ENCODE data around the gene RASA3. TPM values are rescaled to one million over a fixed set of nuclear protein-coding genes. Genes with fewer than 3 reads are reported as not detected.

The RASA3 gene
- total RNA-seq, 1 experiment from 2014 or later = 18.6 TPM

GRCh38 chr13:114027046-114027715, 105.2 kb downstream of the RASA3 start:
- no peak for DNase-seq (ENCODE audit: low read depth, low spot score)
- no peaks in the 10 kb centered on the region for H3K9me2 ChIP-seq (ENCODE audit: insufficient read depth)
- H3K27ac ChIP-seq (ENCODE audit: low read depth, low read length) = no peak overlapping the region
- no peak for ATAC-seq
- H3K9me3 ChIP-seq (ENCODE audit: control insufficient read depth in 1 of 2, insufficient read depth in 1 of 2, low read depth in 1 of 2, low read length in 2 of 2) = no peaks in the 10 kb centered on the region; a peak in 1 of 4 replicates
- no peaks in the 10 kb centered on the region for H3K36me3 ChIP-seq (ENCODE audit: control insufficient read depth in 1 of 2, insufficient read depth in 2 of 2, low read length in 2 of 2)
- peaks cover 2% of the 10 kb centered on the region; the same call in 1 of the 2 replicates for H3K79me2 ChIP-seq (ENCODE audit: insufficient read depth, low read length)
- BruUV-seq (replicated peaks) = TSS peak; percentile 39
- H3K9ac ChIP-seq (ENCODE audit: low read length) = no peak overlapping the region
- H3K4me2 ChIP-seq (ENCODE audit: low read length) = no peak overlapping the region
- H3K27me3 ChIP-seq (ENCODE audit: insufficient read depth, low read length) = no peaks in the 10 kb centered on the region
- TF ChIP-seq EGR1 (IDR thresholded peaks at IDR 0.05; ENCODE audit: low read depth) (no peak), REST (IDR thresholded peaks at IDR 0.05; ENCODE audit: low read depth) (no peak), SRF (IDR thresholded peaks at IDR 0.05; ENCODE audit: low read depth) (no peak), POLR2A (IDR thresholded peaks at IDR 0.05; ENCODE audit: borderline replicate concordance, extremely low read depth, insufficient read depth, insufficient read length) (no peak), TCF7L2 (IDR thresholded peaks at IDR 0.05; ENCODE audit: borderline replicate concordance, extremely low read depth, insufficient read depth, insufficient read length) (no peak), SIN3A (IDR thresholded peaks at IDR 0.05; ENCODE audit: low read depth) (no peak), ELF1 (IDR thresholded peaks at IDR 0.05; ENCODE audit: borderline replicate concordance, low read depth) (no peak), YY1 (IDR thresholded peaks at IDR 0.05; ENCODE audit: extremely low read depth, insufficient replicate concordance, low read depth, low read length) (no peak), RAD21 (IDR thresholded peaks at IDR 0.05; ENCODE audit: low read depth) (no peak), SP1 (IDR thresholded peaks at IDR 0.05; ENCODE audit: low read depth) (no peak), FOSL1 (IDR thresholded peaks at IDR 0.05; ENCODE audit: low read depth) (no peak), ZFX (IDR thresholded peaks at IDR 0.05) (no peak), ZNF274 (IDR thresholded peaks at IDR 0.05; ENCODE audit: low read depth, low read length) (no peak), JUND (IDR thresholded peaks at IDR 0.05) (no peak)
- TF ChIP-seq, protein P1, sequence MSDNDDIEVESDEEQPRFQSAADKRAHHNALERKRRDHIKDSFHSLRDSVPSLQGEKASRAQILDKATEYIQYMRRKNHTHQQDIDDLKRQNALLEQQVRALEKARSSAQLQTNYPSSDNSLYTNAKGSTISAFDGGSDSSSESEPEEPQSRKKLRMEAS (IDR thresholded peaks at IDR 0.05) = no peak
- TF ChIP-seq, protein P2, sequence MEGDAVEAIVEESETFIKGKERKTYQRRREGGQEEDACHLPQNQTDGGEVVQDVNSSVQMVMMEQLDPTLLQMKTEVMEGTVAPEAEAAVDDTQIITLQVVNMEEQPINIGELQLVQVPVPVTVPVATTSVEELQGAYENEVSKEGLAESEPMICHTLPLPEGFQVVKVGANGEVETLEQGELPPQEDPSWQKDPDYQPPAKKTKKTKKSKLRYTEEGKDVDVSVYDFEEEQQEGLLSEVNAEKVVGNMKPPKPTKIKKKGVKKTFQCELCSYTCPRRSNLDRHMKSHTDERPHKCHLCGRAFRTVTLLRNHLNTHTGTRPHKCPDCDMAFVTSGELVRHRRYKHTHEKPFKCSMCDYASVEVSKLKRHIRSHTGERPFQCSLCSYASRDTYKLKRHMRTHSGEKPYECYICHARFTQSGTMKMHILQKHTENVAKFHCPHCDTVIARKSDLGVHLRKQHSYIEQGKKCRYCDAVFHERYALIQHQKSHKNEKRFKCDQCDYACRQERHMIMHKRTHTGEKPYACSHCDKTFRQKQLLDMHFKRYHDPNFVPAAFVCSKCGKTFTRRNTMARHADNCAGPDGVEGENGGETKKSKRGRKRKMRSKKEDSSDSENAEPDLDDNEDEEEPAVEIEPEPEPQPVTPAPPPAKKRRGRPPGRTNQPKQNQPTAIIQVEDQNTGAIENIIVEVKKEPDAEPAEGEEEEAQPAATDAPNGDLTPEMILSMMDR (IDR thresholded peaks at IDR 0.05 in 2 of 3, conservative IDR thresholded peaks at IDR 0.05 in 1 of 3; ENCODE audit: borderline replicate concordance in 1 of 3, insufficient read depth in 1 of 3, low read depth in 2 of 3, low read length in 2 of 3) = no peak
- TF ChIP-seq, protein P3, sequence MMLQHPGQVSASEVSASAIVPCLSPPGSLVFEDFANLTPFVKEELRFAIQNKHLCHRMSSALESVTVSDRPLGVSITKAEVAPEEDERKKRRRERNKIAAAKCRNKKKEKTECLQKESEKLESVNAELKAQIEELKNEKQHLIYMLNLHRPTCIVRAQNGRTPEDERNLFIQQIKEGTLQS (IDR thresholded peaks at IDR 0.05) = no peak
- TF ChIP-seq, protein P4, sequence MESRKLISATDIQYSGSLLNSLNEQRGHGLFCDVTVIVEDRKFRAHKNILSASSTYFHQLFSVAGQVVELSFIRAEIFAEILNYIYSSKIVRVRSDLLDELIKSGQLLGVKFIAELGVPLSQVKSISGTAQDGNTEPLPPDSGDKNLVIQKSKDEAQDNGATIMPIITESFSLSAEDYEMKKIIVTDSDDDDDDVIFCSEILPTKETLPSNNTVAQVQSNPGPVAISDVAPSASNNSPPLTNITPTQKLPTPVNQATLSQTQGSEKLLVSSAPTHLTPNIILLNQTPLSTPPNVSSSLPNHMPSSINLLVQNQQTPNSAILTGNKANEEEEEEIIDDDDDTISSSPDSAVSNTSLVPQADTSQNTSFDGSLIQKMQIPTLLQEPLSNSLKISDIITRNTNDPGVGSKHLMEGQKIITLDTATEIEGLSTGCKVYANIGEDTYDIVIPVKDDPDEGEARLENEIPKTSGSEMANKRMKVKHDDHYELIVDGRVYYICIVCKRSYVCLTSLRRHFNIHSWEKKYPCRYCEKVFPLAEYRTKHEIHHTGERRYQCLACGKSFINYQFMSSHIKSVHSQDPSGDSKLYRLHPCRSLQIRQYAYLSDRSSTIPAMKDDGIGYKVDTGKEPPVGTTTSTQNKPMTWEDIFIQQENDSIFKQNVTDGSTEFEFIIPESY (IDR thresholded peaks at IDR 0.05; ENCODE audit: extremely low read depth, insufficient replicate concordance, low read length) = no peak
- H3K4me1 ChIP-seq (ENCODE audit: control insufficient read depth in 1 of 2, insufficient read depth in 2 of 2, low read length in 2 of 2) = peaks cover 0 to under 1% of the 10 kb centered on the region in 2 experiments; a peak in 1 of 4 replicates
- H2AFZ ChIP-seq (ENCODE audit: low read depth, low read length, poor library complexity, severe bottlenecking) = no peak overlapping the region
- ChIA-PET RAD21 (ENCODE audit: low non-redundant PET in 1 of 2, low total read pairs in 2 of 2, uncharacterized antibody in 2 of 2, unreplicated experiment in 2 of 2) (no interaction called here), POLR2A (no interaction called here), CTCF (no interaction called here)
- H3K4me3 ChIP-seq (replicated peaks in 1 of 2; ENCODE audit: low read depth in 1 of 2, low read length in 2 of 2) = no peak overlapping the region
- intact Hi-C loops (cut with micrococcal nuclease) = no loop called here
- H4K20me1 ChIP-seq (ENCODE audit: insufficient read depth) = no peaks in the 10 kb centered on the region

Data from HCT116 (cell line).